HG03280 (cell line): ENCODE measurements around the gene MSH3.
"Not testable (repeated sequence)": the region's sequence is repeated elsewhere in the genome, so short reads cannot be mapped to it uniquely, and the experiment has no call there.

ENCODE experiments used
- ATAC-seq: cut with Tn5 transposase; IDR thresholded peaks from one replicate; pipeline ENCODE4 v1.9.1; 2021; ENCODE audit warnings: mild to moderate bottlenecking, moderate library complexity; ENCODE audit not compliant: unreplicated experiment

Gene MSH3

GRCh38 chr5:80752427-80752826, 98.0 kb downstream of the MSH3 start:
- ATAC-seq: no peak

- no peak for ATAC-seq
Measured at GRCh38 chr5:80753712-80754111, 99.3 kb downstream of the MSH3 start.

- no peak for ATAC-seq
Measured at GRCh38 chr5:80754900-80755299, 100.4 kb downstream of the MSH3 start.

GRCh38 chr5:80755626-80756025, 101.2 kb downstream of the MSH3 start:
- ATAC-seq: peak; percentile 97

- no peak for ATAC-seq
Measured at GRCh38 chr5:80756292-80756691, 101.8 kb downstream of the MSH3 start.

DNA sequence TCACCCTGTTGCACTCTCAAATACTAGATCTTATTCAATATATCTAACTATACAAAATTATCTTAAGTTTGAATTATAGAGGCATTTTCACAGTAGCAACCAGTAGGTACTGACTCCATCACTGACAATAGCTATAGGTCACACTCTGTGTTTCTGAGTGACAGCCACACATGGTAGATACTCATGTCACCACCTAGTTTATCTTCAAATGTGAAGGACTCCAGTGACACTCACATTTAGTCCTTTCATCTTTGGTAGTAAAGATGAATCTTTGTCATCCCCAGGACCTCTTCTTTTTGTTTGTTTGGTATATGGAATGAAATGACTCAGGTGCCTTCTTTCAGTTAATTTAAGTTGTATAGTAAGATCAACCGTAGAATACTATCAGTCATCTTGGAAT, 102.8 kb downstream of the MSH3 start:
- ATAC-seq: no peak

- no peak for ATAC-seq
Measured at GRCh38 chr5:80759866-80760577, 105.6 kb downstream of the MSH3 start.

DNA sequence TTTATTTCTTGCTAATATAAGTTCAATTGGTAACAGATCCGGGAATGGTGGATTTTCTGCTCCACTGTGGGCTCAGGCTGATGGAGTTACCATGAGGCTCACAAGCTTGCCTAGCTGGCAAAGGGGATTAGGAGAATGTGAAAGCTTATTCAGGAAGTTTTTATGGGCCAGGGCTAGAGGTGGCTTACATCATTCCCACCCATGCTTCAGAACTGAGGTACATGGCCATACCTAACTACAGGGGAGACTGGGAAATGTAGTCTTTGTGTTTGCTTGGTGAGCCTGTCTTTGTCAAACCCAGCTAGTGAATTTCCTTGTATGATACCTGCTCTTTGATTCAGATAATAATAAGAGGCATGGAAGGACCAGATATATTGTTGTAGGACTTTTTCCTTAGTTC, 106.2 kb downstream of the MSH3 start:
- ATAC-seq: no peak

GRCh38 chr5:80761176-80761575, 106.7 kb downstream of the MSH3 start:
- no peak for ATAC-seq

DNA sequence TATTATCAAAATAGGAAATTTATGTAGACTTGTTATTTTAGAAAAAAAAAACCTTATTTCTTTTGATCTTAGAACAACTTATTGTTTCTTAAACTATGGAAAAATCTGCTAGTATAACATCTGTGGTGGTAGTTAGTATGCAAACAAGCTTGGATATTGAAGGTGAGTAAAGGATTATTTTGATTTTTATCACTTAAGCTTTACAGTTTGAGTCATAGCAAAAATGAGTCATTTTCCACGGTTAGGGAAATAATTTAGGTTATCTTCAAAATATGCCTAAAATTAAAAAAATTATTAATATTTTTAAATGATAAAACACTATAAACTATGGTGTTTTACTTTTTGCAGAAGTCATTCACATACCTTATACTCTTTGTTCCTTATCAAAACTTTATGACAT, 107.5 kb downstream of the MSH3 start:
- no peak for ATAC-seq

GRCh38 chr5:80762573-80762972, 108.1 kb downstream of the MSH3 start:
- ATAC-seq: no peak

- no peak for ATAC-seq
Measured at GRCh38 chr5:80763211-80763610, 108.8 kb downstream of the MSH3 start.

- ATAC-seq: no peak
Measured at GRCh38 chr5:80763873-80764647, 109.6 kb downstream of the MSH3 start.

DNA sequence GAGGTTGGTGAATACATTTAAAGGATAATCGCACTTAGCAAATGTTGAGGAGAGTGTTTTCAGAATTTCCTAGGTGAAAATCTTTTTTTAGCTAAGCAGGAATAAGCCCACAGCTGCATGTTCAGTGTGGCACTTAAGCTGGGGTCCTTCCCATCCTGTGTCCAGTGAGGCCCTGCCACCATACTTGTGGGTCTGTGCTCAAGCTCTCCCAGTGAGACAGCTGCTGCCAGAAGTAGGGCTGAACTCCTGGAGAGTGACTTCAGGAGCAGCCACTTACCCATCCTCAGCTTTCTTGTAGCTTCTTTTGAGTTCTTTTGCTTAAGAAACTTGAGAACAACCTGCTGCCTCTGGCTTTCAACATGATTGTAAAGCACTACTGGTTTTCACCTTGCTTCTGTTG, 110.3 kb downstream of the MSH3 start:
- ATAC-seq: no peak

DNA sequence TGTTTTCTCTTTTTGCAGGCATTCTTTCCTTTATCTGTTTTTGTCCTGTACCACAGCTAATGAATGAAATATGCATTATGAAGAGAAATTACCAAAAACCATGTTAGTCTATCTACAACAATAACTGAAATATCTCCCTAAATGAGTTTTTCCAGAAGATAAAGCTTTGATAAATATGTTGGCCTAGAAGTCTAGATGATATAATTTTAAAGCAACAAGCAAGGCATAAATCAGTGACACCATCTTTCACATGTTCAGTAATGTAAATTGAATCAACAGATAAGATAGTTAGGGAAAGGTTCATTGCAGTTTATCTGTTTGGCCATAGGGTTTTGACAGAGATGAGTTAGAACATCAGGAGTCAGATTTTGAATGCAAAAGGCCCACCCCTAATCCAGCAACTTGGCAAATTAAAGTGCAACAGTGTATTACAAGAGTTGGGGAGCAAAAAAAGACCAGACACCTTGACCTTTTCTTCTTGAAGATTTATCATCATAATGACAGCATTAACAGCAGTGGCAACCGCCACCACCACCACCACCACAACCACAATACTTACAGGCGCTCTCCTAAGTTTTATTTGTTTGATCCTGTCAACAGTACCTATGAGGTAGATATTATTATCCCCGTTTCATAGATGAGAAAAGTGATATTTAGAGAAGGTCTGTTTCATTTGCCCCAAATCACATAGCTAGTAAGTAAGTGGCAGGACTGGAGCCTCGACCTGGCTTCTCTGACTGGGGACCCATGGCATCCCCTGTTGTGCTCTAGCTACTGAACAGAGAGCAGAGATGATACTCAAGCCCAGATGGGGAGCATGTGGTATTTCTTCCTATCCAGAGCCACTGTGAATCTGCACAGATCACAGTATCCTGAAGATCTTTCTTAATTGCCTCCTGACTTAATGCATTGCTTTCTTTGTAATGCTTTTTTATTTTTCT, 123.2 kb downstream of the MSH3 start:
- no peak for ATAC-seq

DNA sequence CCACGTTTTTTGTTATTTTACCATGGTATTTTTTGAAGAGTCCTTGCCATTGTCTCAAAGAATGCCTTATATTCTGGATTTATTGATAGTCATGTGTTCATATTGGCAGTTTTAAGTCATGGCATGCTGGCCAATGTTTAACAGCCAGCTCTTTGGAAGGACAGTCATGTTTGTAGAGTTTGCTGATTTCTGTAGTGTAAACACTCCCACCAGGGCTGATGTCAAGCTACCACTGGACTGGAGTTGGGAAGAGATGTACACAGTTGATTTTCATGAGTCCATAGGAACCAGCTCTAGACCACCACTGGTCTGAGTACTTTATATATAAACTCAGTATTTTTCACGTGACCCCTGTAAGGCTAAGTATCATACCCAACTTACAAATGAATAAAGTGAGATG, 125.6 kb downstream of the MSH3 start:
- ATAC-seq: no peak

- ATAC-seq: no peak
Measured at GRCh38 chr5:80780761-80781285, 126.4 kb downstream of the MSH3 start.

- no peak for ATAC-seq
Measured at GRCh38 chr5:80781356-80781755, 126.9 kb downstream of the MSH3 start.

DNA sequence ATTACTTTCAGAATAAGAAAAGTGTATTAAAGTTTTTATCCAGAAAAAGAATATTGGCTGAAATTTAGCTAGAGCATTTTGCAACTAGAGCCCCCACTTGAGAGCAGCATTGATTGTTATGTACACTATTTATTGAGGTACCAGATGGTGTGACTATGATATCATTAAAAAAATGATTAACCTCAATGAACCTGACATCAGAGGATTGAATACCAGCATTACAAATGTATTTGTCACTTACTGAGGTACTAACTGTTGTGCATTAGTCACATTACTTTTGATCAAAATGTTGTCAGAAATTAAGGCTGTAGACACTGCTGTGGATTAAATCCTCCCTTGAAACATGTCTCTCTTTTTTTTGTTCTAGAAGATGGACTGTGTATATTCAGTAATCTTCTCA, 128.2 kb downstream of the MSH3 start:
- ATAC-seq: no peak

- not testable (repeated sequence) for ATAC-seq
Measured at GRCh38 chr5:80783751-80784150, 129.3 kb downstream of the MSH3 start.

- ATAC-seq: no peak
Measured at GRCh38 chr5:80784451-80784850, 130.0 kb downstream of the MSH3 start.
